ENCODE results near the gene MCAM.

MCAM gene

DNA sequence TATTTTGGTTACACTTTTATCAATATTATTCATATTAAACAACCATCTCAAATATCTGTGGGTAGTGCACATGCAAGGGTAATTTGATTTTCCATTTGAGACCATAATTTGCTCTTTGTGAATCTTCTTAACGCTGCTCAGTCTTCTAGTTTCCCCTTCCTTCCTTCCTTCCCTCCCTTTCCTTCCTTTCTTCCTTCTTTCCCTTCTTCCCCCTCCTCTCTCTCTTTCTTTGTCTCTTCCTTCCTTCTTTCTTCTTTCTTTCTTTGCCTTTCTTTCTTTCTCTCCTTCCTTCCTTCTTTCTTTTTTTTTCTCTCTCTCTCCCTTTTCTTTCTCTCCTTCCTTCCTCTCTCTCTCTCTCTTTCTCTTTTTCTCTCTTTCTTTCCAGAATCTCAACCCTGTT, 13.3 kb upstream of the MCAM start:
- DNase-seq (ENCODE audit: low read depth in 3 of 3) = no peak

DNA sequence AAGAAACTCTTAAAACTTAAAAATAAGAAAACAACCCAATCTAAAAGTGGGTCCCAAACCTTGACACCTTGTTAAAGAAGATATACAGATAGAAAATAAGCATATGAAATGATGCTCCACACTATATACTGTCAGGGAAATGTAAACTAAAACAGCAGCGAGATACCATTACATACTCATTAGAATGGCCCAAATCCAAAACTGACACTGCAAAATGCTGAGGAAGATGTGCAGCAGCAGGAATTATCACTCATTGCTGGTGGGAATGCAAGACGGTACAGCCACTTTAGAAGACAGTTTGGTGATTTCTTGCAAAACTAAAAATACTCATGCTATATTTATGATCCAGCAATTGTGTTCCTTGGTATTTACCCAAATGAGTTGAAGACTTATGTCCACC, 12.4 kb upstream of the MCAM start:
- no peak for DNase-seq (ENCODE audit: low read depth in 3 of 3)

DNA sequence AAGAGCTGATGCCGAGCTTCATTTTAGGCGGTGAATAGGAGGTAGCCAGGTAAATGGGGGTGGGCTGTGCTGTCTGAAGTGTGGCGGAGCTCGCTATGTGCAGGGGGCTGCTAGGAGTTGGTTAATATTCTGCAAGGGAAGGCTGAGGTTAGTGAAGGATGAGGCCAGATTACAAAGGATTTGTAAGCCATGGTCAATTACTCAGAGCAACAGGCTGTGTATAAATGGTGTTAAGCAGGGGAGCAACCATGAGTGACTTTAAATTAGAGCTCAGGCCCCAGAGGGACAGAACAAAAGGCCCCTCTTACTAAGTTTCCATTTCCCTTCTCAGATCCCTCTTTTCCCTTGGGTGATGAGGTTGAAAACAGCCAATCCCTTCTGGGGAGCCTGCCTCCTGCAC, 7.3 kb upstream of the MCAM start:
- DNase-seq (ENCODE audit: low read depth in 3 of 3) = no peak

DNA sequence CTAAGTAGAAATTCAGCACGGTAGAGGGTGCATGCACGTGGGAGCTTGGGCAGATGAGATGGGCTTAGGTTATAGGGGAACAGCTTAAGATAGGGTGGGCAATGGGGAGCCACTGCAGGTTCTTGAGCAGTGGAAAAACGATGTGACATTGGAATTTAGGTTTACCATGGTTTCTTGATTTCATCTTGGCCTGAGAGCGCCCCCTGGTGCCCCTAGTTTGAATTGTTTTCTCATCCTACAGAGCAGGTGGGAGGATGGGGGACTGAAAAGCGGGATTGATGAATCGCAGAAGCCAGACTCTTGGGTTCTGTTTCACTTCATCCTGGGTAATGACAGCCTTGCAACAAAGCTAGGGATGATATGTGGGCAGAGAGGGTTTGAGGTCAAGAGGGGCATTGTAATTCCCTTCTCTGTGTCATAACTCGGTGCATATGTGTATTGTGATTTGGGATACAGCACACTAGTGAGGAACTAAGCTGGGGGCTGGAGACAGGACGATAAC, 6.7 kb upstream of the MCAM start:
- DNase-seq (ENCODE audit: low read depth in 3 of 3) = peak; percentile 62 to 76 (median 70)

DNA sequence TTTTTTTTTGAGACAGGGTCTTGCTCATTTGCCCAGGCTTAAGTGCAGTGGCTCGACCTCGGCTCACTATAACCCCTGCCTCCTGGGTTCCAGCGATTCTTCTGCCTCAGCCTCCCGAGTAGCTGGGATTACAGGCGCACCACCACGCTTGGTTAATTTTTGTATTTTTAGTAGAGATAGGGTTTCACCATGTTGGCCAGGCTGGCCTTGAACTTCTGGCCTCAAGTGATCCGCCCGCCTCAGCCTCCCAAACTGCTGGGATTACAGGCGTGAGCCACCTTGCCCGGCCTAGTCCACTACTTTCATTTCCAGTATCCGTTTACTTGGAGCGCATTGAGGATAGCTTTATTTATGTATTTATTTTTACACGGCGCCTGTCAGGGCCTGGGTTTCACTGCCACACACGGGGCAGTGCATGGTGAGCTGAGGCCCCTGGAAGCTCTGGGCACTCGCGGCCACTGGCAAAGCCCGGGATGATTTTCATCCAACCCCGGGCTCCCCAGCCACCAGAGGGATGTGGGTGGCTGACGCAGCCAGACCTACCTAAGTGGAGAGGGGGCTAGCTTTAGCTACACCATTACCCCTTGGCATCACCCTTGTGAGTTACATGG, 6.1 kb upstream of the MCAM start:
- DNase-seq (ENCODE audit: low read depth in 3 of 3) = no peak

DNA sequence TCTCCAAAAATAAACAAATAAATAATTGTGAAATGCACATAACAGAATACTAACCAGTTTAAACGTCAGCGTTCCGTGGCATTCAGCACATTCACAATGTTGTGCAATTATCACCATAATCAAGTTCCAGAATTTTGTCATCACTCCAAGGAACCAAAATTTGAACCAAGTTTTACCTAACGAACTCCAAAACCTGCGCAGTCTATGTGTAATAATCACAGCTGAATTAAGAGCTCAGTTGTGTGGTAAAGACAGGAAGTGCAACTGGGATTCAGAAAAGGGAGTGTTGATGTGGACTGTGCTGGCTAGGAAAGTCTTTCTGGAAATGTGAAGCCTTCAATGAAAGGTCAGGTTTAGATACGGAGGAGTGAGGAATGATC, 5.4 kb upstream of the MCAM start:
- DNase-seq (ENCODE audit: low read depth in 3 of 3) = no peak

DNA sequence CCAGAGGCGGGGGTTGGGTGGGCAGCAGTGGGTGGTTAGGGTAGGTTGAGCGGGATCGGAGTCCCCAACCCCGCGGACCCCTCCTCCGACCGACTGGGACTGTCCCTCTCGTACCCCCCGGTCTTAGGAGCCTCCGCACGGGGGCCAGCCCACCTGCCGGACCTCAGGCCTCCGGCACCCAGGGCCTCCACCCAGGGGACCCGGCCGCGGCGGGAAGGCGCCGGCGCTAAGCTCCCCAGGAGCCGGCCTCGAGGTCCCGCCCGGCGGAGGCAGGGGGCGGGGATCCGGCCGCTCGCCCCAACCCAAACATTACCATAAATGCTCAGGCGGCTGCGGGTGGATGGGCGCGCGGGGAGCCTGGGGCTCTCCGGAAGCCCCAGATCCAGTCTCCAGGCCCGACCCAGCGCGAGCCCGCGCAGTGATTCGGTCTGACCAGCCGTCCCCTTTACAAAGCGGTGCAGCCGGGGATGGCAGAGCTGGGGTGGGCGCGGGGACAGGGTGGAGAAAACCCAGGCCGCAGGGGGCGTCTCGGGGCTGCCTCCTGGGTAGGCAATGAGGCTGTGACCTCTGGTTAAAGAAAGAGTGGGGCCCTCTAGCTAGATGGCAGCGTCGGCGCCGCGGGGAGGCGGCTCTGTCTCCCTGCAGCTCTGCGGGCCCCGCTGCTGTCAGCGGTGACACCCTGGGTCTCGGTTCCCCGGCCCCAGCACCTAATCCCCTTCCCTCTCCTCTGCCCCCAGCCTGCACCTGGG, 4.0 kb upstream of the MCAM start:
- no peak for DNase-seq (ENCODE audit: low read depth in 3 of 3)

DNA sequence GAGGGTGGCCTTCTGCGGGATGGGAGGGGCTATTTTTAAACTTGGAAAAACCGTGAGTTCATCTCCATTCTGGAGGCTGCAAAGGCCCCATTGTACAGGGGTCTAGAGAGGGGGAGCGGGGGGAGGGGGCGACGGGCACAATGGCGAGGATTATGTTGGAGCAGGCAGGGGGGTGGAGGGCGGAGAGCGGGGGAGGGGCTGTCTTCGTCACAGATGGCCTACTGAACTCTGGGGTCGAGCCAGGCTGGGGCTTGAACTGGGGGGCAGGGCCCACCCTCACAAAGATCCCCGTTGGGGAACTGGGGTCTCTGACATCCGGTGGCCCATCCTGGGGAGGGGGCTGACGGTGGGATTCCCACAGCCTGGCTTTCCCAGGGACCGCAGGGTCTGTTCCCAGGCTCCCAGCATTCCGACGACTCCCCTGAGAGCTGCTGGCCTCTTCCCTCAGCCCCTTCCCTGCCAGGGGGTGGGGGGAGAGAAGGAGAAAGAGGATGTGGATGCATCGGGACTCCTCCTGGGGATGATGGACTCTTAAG, 3.4 kb upstream of the MCAM start:
- no peak for DNase-seq (ENCODE audit: low read depth in 3 of 3)

DNA sequence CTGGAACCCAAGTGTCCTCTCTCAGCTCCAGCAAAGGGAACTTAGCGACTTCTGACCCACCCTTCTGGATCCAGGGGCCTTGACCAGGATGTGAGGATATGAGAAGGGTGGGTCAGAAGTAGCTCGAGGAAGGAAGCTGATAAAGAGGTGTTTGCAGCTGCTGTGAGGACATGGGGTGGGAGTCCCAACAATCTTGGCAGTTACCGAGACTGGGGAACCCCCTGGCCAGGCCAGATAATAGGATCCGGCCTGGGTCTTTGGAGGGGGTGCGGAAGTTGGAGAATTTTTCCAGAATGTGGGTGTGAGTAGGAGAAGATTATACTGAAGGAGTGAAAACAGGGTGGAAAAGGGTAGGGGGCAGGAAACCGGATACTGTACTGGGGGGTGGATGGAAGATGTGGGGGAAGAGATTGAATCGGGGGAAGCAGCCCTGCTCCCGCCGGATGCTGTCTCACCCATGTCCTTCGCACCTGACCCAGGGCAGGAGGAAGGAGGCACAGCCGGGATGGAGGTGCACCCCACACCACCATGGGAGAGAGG, 2.8 kb upstream of the MCAM start:
- no peak for DNase-seq (ENCODE audit: low read depth in 3 of 3)

DNA sequence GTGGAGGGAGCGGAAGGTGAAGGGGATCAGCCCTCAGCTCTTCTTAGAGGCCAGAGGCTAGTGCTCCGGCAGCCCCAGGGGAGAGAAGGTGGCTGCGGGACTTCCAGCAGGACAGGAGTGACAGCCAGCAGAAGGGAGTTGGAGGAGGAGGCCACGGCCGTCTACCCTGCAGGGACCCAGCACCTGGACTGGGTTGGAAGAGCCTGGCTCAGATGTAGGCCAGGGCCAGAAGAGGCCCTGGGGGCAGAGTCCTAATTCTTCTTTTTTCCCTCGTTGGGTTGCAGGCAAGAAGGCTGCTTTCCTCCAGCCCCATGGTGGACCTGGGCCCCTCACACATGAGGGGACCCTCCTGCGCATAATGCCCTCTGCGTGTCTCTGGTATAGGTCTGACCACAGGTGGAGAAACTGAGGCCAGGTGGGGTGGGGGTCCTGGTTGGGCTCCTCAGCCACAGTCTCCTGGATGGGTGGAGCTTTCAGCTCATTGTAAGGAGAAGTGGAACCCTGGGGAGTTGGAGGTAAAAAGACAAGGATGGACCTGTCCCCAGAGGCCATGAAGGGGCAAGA, 2.3 kb upstream of the MCAM start:
- DNase-seq (ENCODE audit: low read depth in 3 of 3) = no peak

DNA sequence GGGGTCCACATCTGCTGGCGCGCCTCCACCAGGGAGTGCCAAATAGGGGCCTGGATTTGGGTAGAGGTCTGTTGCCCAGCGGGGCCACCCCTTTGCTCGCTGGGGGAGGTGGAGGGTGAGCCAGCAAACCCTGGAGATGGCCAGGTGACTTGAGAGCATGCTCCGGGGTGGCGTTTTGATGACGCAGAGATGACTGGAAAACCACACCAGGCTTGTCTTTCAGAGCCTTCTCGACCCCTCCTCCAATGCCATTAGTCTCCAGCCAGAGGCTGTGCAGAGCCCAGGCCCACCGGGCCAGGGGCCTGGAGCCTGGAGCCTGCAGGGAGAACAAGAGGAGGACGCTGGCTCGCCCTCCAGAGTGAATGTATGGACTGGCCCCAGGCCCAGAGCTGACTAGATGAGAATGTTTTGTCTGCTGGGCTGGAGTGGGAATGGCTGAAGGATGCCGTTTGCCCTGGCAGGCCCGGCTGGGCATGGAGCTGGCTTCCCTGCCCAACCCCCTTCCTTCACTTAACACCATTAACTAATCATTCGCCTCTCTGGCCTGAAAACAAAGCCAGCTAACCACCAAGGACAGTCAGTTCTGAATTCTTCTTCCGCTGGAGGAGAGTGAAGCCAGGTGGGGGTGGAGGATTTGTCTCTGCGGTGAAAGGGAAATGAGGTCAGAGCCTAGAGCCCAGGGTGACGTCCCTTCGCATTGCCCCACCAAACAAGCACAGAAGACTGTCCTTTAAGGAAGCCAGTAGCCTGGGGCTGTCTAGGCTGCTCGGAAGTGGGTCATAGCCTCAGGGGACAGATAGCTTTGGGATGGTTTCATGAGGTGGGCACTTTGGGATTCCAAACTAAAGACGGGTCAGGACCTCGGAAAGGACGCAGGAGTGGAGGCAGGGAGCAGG, 1.6 kb upstream of the MCAM start:
- no peak for DNase-seq (ENCODE audit: low read depth in 3 of 3)

DNA sequence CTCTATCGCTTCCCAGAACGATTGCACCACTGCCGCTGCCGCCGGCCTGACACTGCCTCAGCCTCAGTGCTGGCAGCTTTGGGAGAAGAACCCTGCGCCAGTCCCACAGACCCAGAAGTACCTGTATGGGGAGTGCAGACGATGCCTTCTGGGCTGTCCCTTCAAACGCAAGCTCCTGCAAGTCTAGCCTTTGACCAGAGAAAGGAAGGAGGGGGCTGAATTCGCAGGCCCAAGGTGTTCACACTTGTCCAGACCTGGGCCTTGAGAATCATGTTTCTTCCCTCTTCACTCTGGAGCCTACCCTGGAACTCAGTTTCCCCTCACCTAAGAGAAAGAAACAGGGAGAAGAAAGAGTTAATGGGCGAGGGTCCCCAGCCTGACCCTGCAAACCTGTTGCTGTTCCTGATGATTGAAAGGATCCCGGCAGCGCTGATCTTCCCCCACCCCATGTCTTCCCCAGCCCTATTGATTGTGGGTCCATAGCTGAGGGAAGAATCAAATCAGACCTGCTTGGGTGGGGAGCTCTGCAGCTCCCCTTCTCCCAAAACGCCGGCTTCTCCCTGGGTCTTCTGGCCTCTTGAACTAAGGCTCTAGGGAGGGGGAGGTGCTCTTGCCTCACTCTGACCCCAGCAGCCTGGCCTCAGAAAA, 786 bp upstream of the MCAM start:
- DNase-seq (ENCODE audit: low read depth in 3 of 3) = no peak

DNA sequence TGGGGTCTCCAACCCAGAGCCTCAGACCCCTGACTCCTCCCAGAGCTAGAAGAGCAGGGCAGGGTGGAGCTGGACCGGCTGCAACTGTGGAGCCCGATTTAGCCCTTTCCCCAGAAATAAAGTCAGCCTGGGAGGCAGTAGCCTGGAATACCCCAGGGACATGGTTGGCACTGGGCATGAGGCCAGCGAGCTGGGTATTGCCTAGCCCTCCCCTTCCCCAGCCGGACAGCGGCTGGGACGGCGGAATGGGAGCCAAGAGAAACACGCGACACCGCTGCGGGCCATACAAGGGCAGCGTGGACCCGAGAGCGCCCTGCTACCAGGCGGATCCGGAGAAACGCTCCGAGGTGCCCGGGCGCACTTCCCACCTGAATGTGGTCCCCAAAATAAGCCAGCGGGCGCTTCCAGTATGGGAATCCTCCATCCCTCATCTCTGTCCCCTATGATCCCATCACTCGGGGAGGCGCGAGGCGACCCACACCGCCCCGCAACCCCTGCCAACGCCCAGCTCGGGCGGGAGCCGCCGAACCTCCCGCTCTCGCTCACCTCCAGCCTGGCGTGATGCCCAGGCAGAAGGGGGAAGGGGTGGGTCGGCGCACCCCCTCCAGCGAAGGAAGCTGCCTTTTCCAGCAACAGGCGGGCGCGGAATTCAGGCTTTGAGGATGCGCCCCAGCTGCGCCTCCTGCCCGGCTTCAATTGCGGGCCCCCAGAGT, 758 bp downstream of the MCAM start:
- no peak for DNase-seq (ENCODE audit: low read depth in 3 of 3)

DNA sequence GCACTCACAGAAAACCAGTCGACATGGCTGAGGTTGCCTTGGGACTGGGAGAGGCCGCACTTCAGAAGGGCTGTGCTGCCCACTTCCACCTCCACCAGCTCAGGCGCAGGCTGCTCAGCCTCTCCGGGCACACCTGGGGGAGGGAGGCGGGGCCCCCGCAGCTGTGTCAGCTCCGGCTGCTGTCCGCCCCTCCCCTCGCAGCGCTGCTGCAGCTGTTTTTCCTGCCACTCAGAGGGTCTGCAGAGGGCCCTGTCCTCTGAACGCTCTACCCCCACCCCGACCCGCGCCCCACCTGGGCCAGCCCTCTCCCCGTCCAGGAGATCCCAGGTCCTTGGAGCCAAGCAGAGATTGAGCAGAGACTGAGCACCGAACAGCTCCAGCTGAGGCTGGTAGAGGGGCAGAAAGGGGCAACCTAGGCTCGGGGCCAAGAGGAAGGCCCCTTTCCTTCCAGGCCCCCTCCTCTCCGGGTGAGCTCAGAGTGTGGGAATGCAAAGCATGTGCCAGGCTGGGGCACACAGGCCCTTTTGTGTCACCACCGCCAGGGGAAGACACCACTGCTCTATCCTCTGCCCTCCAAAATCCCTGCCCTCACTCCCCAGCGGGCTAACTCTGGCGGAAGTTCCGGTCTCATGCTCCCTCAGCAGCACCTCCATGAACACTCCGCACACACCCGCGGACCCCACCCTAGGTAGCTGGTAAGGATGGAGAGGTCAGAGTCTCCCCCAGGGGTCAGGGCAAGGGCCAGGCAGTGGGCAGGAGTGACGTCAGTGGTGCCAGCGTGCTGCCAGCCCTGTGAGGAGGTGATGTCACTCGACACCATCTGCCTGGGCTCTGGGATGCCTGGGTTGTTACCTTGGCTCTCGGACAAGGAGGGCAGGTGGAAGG, 1.6 kb downstream of the MCAM start:
- no peak for DNase-seq (ENCODE audit: low read depth in 3 of 3)

DNA sequence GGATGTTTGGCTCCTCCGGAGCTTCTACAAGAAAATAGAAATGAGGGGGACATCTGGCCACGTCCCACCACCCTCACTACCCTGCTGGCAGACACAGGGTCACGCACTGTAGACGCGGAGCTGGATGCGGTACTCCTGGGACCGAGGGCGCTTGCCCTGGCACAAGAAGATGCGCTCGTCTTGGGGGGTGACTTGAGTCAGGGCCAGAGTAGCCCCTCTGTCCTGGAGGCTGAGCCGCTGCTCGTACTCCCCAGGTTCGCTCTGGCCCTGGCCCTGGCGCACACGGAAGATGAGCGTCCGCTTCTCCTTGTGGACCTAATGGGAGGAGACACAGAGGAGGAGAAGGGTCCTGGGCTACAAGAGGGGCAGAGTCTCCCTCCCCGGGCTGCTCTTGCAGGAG, 2.2 kb downstream of the MCAM start:
- no peak for DNase-seq (ENCODE audit: low read depth in 3 of 3)

DNA sequence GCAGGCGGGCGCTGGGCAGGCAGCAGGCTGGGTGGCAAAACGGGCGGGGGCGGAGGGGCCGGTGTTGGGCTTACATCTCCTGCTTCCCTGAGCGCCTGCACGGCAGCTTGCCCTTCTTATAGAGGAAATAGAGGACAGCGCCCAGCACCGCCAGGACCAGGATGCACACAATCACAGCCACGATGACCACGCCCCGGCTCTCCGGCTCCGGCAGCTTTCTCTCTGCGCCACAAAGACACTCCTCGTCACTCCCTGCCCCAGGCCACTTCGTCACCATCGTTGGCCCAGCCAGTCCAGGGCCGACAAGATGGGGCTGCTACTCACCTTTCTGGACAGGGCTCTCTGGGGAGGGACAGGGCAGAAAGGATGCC, 6.3 kb downstream of the MCAM start:
- DNase-seq (ENCODE audit: low read depth in 3 of 3) = no peak

DNA sequence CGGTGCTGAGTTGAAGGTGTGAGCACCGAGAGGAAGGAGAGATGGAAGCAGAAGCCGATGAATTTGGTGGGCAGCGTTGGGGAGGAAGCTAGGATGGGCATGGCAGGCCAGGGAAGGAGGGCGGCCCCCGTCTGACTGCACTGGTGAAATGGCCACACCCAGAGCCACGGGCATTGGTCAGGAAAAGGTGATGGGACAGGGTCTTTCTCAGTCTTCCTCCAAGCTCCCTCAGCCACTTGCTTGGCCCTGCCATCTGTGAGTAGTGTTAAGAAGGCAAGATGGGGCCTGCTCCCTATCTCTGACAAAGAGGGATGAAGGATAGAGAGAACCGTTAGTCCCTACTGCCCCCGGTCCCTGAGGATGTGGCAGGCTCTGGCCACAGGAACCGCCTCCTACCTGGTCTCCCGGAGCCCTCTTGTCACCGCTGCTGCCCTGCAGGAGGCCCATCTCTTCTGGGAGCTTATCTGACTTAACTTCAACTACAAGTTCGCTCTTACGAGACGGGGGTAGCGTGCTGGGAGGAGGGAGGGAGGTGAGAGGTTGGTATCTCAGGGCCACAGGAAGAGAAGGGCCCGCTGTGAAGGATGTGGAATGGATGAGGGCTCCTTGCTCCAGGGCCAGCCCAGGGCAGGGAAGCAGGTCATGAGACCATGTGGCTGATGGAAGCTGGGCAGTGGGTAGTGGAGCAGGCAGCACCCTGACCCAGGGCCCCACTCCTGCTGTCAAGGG, 6.8 kb downstream of the MCAM start:
- DNase-seq (ENCODE audit: low read depth in 3 of 3) = no peak

DNA sequence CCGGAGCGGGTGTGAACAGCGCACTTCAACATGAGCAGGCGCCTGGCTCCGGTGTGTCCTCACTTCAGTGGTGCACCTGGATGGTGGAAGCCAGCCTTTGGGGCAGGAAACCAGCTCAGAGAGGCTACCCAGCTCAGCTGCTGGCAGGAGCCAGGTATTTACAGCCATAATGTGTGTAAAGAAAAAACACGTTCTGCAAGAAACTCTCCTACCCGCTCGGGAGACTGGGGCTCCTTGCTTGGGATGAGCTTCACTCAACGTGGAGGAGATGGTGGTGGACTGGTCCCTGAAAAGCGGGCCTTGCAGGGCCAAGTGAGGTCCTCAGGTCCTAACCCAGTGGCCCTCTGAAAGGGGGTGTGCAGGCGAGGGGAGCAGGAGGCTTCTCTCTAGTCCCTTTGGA, 7.5 kb downstream of the MCAM start:
- no peak for DNase-seq (ENCODE audit: low read depth in 3 of 3)

DNA sequence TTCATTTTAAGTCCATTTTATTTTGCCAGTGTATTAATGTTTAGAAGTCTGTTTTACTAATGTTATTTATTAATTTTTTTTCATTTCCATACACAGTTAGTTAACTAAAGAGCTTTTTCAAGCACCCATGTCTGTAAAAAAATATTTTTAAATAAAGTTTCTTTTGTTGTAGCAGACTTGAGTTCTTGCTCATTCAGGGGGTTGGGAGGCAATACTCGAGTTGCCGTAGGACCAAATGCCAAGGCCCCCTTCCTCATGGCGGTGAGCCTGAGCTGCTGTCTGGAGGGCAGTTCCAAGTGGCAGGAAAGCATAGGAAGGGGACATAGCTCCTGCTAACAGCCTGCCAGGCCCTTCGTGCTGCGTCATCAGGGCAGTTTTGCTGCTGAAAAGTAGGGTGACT, 9.0 kb downstream of the MCAM start:
- DNase-seq (ENCODE audit: low read depth in 3 of 3) = no peak
